C4-2B (cell line): ENCODE measurements around the gene ELMOD1.

ENCODE experiments used
- H3K27ac ChIP-seq: fragments of 450-650 bp; 2 replicates; pipeline ENCODE4 v1.5.1; 2017
- CTCF ChIP-seq: fragments of 450-650 bp; conservative IDR thresholded peaks from 2 replicates; pipeline ENCODE4 v1.5.1; 2017; ENCODE audit warnings: mild to moderate bottlenecking
- ZFX ChIP-seq: fragments of 450-650 bp; IDR thresholded peaks from 2 replicates; pipeline ENCODE4 v1.6.1; 2017

The ELMOD1 gene

DNA sequence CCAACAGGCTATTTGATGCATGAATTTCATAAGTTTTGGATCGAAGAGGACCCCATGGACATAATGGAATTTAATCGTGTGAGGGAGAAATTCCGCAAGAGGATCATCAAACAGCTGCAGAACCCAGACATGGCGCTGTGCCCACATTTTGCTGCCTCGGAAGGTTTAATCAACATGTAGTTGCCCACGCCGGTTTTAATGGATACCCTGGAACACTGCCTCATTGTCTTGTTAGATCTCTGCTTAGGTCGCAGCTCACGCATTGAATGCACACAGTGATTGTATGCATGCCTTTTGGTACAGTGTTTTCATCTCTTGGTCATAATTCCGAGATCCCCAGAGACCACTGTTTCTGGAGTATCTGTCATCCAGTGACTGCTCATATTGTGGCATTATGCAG, 74.1 kb downstream of the ELMOD1 start:
- TF ChIP-seq ZFX = no peak
- TF ChIP-seq CTCF = no peak
- no peak overlapping the region for H3K27ac ChIP-seq

DNA sequence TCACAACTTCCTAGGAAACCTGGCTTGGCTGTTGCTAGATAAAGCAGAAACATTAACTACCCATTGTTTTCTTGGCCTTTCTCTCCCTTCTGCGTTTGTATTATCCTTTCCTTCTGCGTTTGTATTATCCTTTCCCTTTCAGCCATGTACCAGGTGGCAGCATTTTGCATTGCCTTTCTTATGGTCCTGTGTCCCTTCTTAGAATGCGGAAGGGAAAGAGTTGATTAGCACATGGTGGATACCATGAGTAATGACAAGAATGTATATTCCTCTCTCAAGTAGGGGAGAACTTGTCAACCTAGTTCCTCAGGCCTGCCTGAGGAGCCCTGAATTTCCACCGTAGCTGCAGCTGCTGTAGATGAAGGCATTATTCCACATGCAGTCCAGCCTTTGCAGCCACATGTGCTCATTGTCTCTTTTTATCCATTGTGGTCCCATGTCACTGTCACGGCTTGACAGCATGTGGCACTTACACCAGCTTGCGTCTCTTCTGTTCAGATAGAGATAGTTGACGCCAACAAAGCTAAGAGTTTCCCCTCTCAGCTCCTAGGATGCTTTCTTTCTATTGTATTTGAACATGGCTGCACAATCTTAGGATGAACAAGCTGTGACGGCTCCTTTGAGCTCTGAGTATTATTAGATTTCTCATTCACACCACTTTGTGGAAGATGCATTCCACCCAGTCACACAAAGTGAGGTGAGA, 76.1 kb downstream of the ELMOD1 start:
- no peak overlapping the region for H3K27ac ChIP-seq
- TF ChIP-seq CTCF (no peak), ZFX (no peak)

DNA sequence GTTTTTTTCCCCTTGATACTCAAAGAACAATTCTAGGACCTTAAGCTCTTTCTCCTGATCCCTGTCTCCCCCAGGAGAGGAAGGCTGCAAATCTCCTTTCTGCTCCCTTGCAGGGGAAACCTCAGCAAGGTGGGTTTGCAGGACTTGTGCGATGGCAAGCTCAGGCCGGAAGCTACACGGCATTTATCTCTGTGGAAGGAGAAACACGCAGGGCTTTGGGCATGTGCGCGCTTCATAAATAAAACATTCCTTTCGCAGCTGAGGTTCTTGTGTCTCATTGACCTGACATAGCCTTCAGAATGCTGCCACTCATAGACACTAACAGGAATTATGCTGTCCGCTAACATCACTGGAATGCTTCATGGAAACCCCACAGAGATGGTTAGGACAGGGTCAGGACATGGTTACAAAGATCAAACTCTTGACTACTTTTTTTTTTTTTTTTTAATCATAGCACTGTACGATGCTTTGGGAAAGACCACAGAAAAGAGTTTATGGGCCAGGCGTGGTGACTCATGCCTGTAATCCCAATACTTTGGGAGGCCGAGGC, 78.3 kb downstream of the ELMOD1 start:
- H3K27ac ChIP-seq = no peak overlapping the region
- TF ChIP-seq ZFX = no peak
- TF ChIP-seq CTCF = no peak

DNA sequence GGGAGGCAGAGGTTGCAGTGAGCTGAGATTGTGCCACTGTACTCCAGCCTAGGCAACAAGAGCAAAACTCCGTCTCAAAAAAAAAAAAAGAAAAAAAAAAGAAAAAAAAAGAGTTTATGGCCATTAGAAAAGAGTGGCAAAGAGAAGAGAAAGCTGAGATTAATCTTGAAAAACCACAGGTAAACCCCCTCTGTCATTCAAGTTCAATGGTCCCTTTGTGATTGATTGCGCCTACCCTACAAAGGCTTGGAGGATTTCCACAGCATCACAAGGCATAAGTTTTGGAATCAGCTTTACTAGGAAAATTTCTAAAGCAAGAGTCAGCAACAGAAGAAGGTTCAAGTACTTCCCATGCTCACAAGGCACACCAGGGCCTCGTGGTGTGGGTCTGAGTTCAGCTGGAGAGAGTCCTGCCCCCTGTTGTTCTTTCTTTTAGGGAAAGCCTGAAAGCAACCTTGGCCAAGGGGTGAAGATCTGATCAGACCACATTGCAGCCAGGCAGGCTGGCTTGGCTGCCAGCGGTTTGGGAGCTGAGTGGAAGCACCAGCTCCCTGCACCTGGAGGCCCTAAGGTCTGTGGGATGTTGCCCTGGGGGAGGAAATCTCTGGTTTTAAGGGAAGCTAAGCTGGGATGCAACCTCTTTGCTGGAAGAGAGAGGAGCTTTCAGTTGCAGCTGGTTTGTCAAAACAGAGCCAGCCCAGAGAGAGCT, 79.1 kb downstream of the ELMOD1 start:
- TF ChIP-seq CTCF (no peak), ZFX (no peak)

GRCh38 chr11:107675902-107676301, 85.0 kb downstream of the ELMOD1 start:
- no peak overlapping the region for H3K27ac ChIP-seq
- TF ChIP-seq CTCF (no peak), ZFX (no peak)

More for the DNA sequence above, 79.1 kb downstream of the ELMOD1 start:
- H3K27ac ChIP-seq = no peak overlapping the region

GRCh38 chr11:107676336-107677057, 85.5 kb downstream of the ELMOD1 start:
- no peak for TF ChIP-seq CTCF
- no peak for TF ChIP-seq ZFX
- H3K27ac ChIP-seq = no peak overlapping the region
